Duodenal mucosa (tissue), 2 donors: ENCODE data around the gene CDR2.
"Not testable (repeated sequence)": the region's sequence is repeated elsewhere in the genome, so short reads cannot be mapped to it uniquely, and the experiment has no call there.

ENCODE experiments used
- H3K27ac ChIP-seq: one replicate; pipeline ENCODE4 v1.7.0; 2013; ENCODE audit warnings: low read depth, low read length
- H3K27me3 ChIP-seq, 2 donors: one replicate each; pipeline ENCODE4 v1.7.0; 2013; ENCODE audit warnings: low read length in 2 of 2, control low read depth in 1 of 2; ENCODE audit not compliant: insufficient read depth in 2 of 2, control insufficient read depth in 1 of 2
- H3K36me3 ChIP-seq, 2 donors: one replicate each; pipeline ENCODE4 v1.7.0; 2013; ENCODE audit warnings: low read length in 2 of 2, control low read depth in 1 of 2; ENCODE audit not compliant: insufficient read depth in 2 of 2, control insufficient read depth in 1 of 2
- H3K4me1 ChIP-seq, 2 donors: one replicate each; pipeline ENCODE4 v1.7.0; 2013; ENCODE audit warnings: low read length in 2 of 2, control low read depth in 1 of 2; ENCODE audit not compliant: insufficient read depth in 2 of 2, control insufficient read depth in 1 of 2
- H3K4me3 ChIP-seq, 2 donors: one replicate each; pipeline ENCODE4 v1.7.0; 2013; ENCODE audit warnings: low read length in 2 of 2, low read depth in 1 of 2
- H3K9ac ChIP-seq, 2 donors: one replicate each; pipeline ENCODE4 v1.7.0; 2013; ENCODE audit warnings: low read length in 2 of 2, low read depth in 1 of 2
- H3K9me3 ChIP-seq, 2 donors: one replicate each; pipeline ENCODE4 v1.7.0; 2013; ENCODE audit warnings: low read length in 2 of 2, control low read depth in 1 of 2; ENCODE audit not compliant: control insufficient read depth in 1 of 2

CDR2 gene

GRCh38 chr16:22353933-22354541 is 20.4 kb downstream of the CDR2 start:
- Histone ChIP-seq H3K4me1 (peaks cover 25 to 30% of the 10 kb centered on the region in 2 donors), H3K9ac (no peak overlapping the region), H3K4me3 (no peak overlapping the region), H3K27me3 (no peaks in the 10 kb centered on the region), H3K36me3 (peaks cover 8 to 14% of the 10 kb centered on the region in 2 donors), H3K9me3 (no peaks in the 10 kb centered on the region), H3K27ac (no peak overlapping the region)

- H3K27ac ChIP-seq, result peak overlapping the region; percentile 36
- H3K27me3 ChIP-seq, result no peaks in the 10 kb centered on the region
- H3K36me3 ChIP-seq, result peaks cover 15 to 21% of the 10 kb centered on the region in 2 donors
- H3K4me1 ChIP-seq, result peaks cover 25 to 30% of the 10 kb centered on the region in 2 donors
- H3K4me3 ChIP-seq, result no peak overlapping the region
- H3K9me3 ChIP-seq, result no peaks in the 10 kb centered on the region
- peak overlapping the region in 1 of 2 donors; percentile 4 for H3K9ac ChIP-seq
Measured at GRCh38 chr16:22353191-22353919, 21.1 kb downstream of the CDR2 start.

- no peak overlapping the region for H3K27ac ChIP-seq
- no peaks in the 10 kb centered on the region for H3K9me3 ChIP-seq
- peaks cover 17 to 27% of the 10 kb centered on the region in 2 donors for H3K36me3 ChIP-seq
- H3K9ac ChIP-seq, result no peak overlapping the region
- H3K27me3 ChIP-seq, result no peaks in the 10 kb centered on the region
- H3K4me1 ChIP-seq, result peaks cover 25 to 30% of the 10 kb centered on the region in 2 donors
- no peak overlapping the region for H3K4me3 ChIP-seq
Measured at GRCh38 chr16:22352723-22353122, 21.7 kb downstream of the CDR2 start.

- Histone ChIP-seq H3K36me3 (peaks cover 19 to 32% of the 10 kb centered on the region in 2 donors), H3K4me1 (peaks cover 25 to 30% of the 10 kb centered on the region in 2 donors), H3K27me3 (no peaks in the 10 kb centered on the region), H3K4me3 (no peak overlapping the region), H3K9me3 (no peaks in the 10 kb centered on the region), H3K9ac (no peak overlapping the region), H3K27ac (no peak overlapping the region)
Measured at GRCh38 chr16:22352140-22352539, 22.3 kb downstream of the CDR2 start.

- not testable (repeated sequence) for H3K27me3 ChIP-seq, H3K27ac ChIP-seq, H3K9ac ChIP-seq, H3K9me3 ChIP-seq, H3K4me3 ChIP-seq
- Histone ChIP-seq H3K4me1 (peaks cover 25 to 30% of the 10 kb centered on the region in 2 donors), H3K36me3 (peaks cover 27 to 44% of the 10 kb centered on the region in 2 donors)
Measured at GRCh38 chr16:22351017-22351416, 23.4 kb downstream of the CDR2 start.

GRCh38 chr16:22348291-22348690 is 26.1 kb downstream of the CDR2 start:
- H3K27ac ChIP-seq, result no peak overlapping the region

GRCh38 chr16:22347100-22347820 is 27.2 kb downstream of the CDR2 start:
- no peaks in the 10 kb centered on the region for H3K9me3 ChIP-seq
- no peaks in the 10 kb centered on the region for H3K27me3 ChIP-seq
- H3K4me3 ChIP-seq, result no peak overlapping the region
- peaks cover 27 to 52% of the 10 kb centered on the region in 2 donors for H3K36me3 ChIP-seq
- H3K4me1 ChIP-seq, result peaks cover 0 to 5% of the 10 kb centered on the region in 2 donors
- H3K27ac ChIP-seq, result no peak overlapping the region
- H3K9ac ChIP-seq, result no peak overlapping the region

More at GRCh38 chr16:22348291-22348690, 26.1 kb downstream of the CDR2 start:
- Histone ChIP-seq H3K9me3 (no peaks in the 10 kb centered on the region), H3K27me3 (no peaks in the 10 kb centered on the region), H3K4me1 (peaks cover 10 to 13% of the 10 kb centered on the region in 2 donors), H3K9ac (no peak overlapping the region), H3K4me3 (no peak overlapping the region), H3K36me3 (peaks cover 27 to 52% of the 10 kb centered on the region in 2 donors)

- Histone ChIP-seq H3K9me3 (no peaks in the 10 kb centered on the region), H3K27me3 (no peaks in the 10 kb centered on the region), H3K36me3 (peaks cover 27 to 52% of the 10 kb centered on the region in 2 donors), H3K9ac (no peak overlapping the region), H3K4me1 (no peaks in the 10 kb centered on the region), H3K27ac (no peak overlapping the region), H3K4me3 (no peak overlapping the region)
Measured at GRCh38 chr16:22346483-22346882, 27.9 kb downstream of the CDR2 start.

- H3K9ac ChIP-seq, result no peak overlapping the region
- H3K4me1 ChIP-seq, result no peaks in the 10 kb centered on the region
- H3K9me3 ChIP-seq, result peaks cover 0 to 6% of the 10 kb centered on the region in 2 donors
- no peak overlapping the region for H3K4me3 ChIP-seq
- H3K27ac ChIP-seq, result no peak overlapping the region
- peaks cover 7 to 21% of the 10 kb centered on the region in 2 donors for H3K36me3 ChIP-seq
- H3K27me3 ChIP-seq, result no peaks in the 10 kb centered on the region
Measured at GRCh38 chr16:22342082-22342481, 32.3 kb downstream of the CDR2 start.

- Histone ChIP-seq H3K27ac (no peak overlapping the region), H3K4me3 (no peak overlapping the region), H3K36me3 (peaks cover 10 to 18% of the 10 kb centered on the region in 2 donors), H3K4me1 (no peaks in the 10 kb centered on the region), H3K27me3 (no peaks in the 10 kb centered on the region), H3K9me3 (peaks cover 0 to 16% of the 10 kb centered on the region in 2 donors), H3K9ac (no peak overlapping the region)
Measured at GRCh38 chr16:22340945-22341344, 33.5 kb downstream of the CDR2 start.
